PC-3 (cell line): Measurements from ENCODE around the gene RCSD1. TPM values are rescaled to one million over a fixed set of nuclear protein-coding genes. Genes with fewer than 3 reads are reported as not detected.

Experiments
- ATAC-seq: fragments of 200-7000 bp; cut with Tn5 transposase; 2 replicates; pipeline ENCODE4 v1.9.1; 2020; ENCODE audit warnings: mild to moderate bottlenecking, moderate library complexity
- BruUV-seq: library from RNA; stranded (reverse); fragments of 400-500 nt; replicated peaks from 2 replicates; lab custom pipeline; 2021; lab: Mats Ljungman, UMichigan
- CTCF ChIA-PET: fragments of 300-600 bp; sonication (Branson Sonifier 250); formaldehyde crosslinking; loops from one replicate; lab custom pipeline; 2022; ENCODE audit warnings: antibody characterized with exemption; lab: Charles Lee
- POLR2A ChIA-PET: fragments of 300-600 bp; sonication (Branson Sonifier 250); formaldehyde crosslinking; loops from one replicate; lab custom pipeline; 2022; ENCODE audit warnings: antibody characterized with exemption; ENCODE audit not compliant: unreplicated experiment; lab: Charles Lee
- DNase-seq: peaks from one replicate; pipeline ENCODE4 v3.0.0-alpha.2; 2015
- H2AFZ ChIP-seq: fragments of 300-600 bp; sonication (generic); 2 replicates; pipeline ENCODE4 v1.6.0; 2016; ENCODE audit warnings: antibody characterized with exemption, low read length
- H3F3A ChIP-seq: fragments of 300-600 bp; sonication (generic); one replicate; pipeline ENCODE4 v1.6.0; 2017; ENCODE audit warnings: antibody characterized with exemption, low read length, control low read depth, mild to moderate bottlenecking; ENCODE audit not compliant: unreplicated experiment
- H3K27ac ChIP-seq: fragments of 300-600 bp; sonication (generic); 2 replicates; pipeline ENCODE4 v1.5.1; 2016; ENCODE audit warnings: mild to moderate bottlenecking, low read length
- H3K27me3 ChIP-seq: fragments of 300-600 bp; sonication (generic); 2 replicates; pipeline ENCODE4 v1.6.1; 2016; ENCODE audit warnings: low read length, mixed read lengths
- H3K36me3 ChIP-seq: fragments of 300-600 bp; sonication (generic); 2 replicates; pipeline ENCODE4 v1.6.1; 2016; ENCODE audit warnings: low read depth, mixed run types, low read length, mixed read lengths
- H3K4me1 ChIP-seq: fragments of 300-600 bp; sonication (generic); 2 replicates; pipeline ENCODE4 v1.5.1; 2016; ENCODE audit warnings: low read length; ENCODE audit not compliant: insufficient read depth
- H3K4me2 ChIP-seq: fragments of 300-600 bp; sonication (generic); 2 replicates; pipeline ENCODE4 v1.6.0; 2016; ENCODE audit warnings: low read length
- H3K4me3 ChIP-seq: fragments of 300-600 bp; sonication (generic); 2 replicates; pipeline ENCODE4 v1.5.1; 2016; ENCODE audit warnings: mild to moderate bottlenecking, low read length, mixed read lengths
- H3K79me2 ChIP-seq: fragments of 300-600 bp; sonication (generic); 2 replicates; pipeline ENCODE4 v1.6.1; 2017; ENCODE audit warnings: low read length, mixed read lengths
- H3K9ac ChIP-seq: fragments of 300-600 bp; sonication (generic); 2 replicates; pipeline ENCODE4 v1.6.0; 2016; ENCODE audit warnings: mild to moderate bottlenecking, low read length
- H3K9me2 ChIP-seq: fragments of 300-600 bp; sonication (generic); replicated peaks from 2 replicates; pipeline ENCODE4 v1.6.1; 2016; ENCODE audit warnings: mixed run types, low read length, mixed read lengths
- H3K9me3 ChIP-seq: fragments of 300-600 bp; sonication (generic); 2 replicates; pipeline ENCODE4 v1.6.1; 2016; ENCODE audit warnings: low read length, mixed read lengths
- H4K20me1 ChIP-seq: fragments of 300-600 bp; sonication (generic); 2 replicates; pipeline ENCODE4 v1.6.1; 2016; ENCODE audit warnings: low read length, mixed read lengths
- CTCF ChIP-seq: fragments of 300-600 bp; sonication (generic); conservative IDR thresholded peaks from 2 replicates; pipeline ENCODE4 v1.5.1; 2017; ENCODE audit warnings: antibody characterized with exemption, low read depth, mild to moderate bottlenecking, low read length
- EZH2 ChIP-seq: fragments of 300-600 bp; sonication (generic); IDR thresholded peaks from one replicate; pipeline ENCODE4 v1.6.1; 2017; ENCODE audit warnings: antibody characterized with exemption, mild to moderate bottlenecking, low read length; ENCODE audit not compliant: unreplicated experiment
- EZH2phosphoT487 ChIP-seq: fragments of 300-600 bp; sonication (generic); IDR thresholded peaks from 2 replicates; pipeline ENCODE4 v1.6.1; 2018; ENCODE audit warnings: mild to moderate bottlenecking, antibody characterized with exemption, low read length, borderline replicate concordance
- intact Hi-C: fragments of 100-400 bp; cut with micrococcal nuclease; formaldehyde crosslinking; loops from 2 replicates; pipeline ENCODE4 v1.9.0; 2023
- total RNA-seq: library from RNA; depleted of rRNA; stranded (reverse); fragments of >200 nt; gene quantifications from 2 replicates; pipeline ENCODE4 v1.2.3, GENCODE V29; 2014

RCSD1 gene
- total RNA-seq, 1 experiment from 2014 or later = not detected

DNA sequence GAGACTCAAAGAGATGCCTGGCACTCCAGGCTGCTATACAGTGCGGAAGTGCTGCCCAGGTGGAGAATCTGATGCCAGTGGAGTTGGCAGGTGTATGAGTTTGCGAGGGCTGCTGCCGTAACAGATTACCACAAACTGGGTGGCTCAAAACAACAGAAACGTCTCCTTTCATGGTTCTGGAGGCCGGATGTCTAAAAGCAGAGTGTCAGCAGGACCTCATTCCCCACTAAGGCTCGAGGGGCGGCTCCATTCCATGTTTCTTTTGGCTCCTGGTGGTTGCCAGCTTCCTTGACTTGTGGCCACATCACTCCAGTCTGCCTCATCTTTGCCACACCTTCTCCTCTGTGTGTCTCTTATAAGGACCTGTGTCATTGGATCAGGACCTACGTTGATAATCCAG, 10.0 kb downstream of the RCSD1 start:
- H3K4me2 ChIP-seq = no peak overlapping the region
- ChIA-PET POLR2A (no interaction called here), CTCF (no interaction called here)
- no peaks in the 10 kb centered on the region for H3K9me3 ChIP-seq
- no peak for ATAC-seq
- H3K79me2 ChIP-seq = no peaks in the 10 kb centered on the region
- H3F3A ChIP-seq = no peaks in the 10 kb centered on the region
- H3K27ac ChIP-seq = no peak overlapping the region
- intact Hi-C loops = no loop called here
- H3K27me3 ChIP-seq = peaks cover 43% of the 10 kb centered on the region
- H3K36me3 ChIP-seq = no peaks in the 10 kb centered on the region
- no peak for TF ChIP-seq EZH2phosphoT487
- TF ChIP-seq EZH2 = no peak
- no peak for TF ChIP-seq CTCF
- no peak overlapping the region for H3K9ac ChIP-seq
- no peaks in the 10 kb centered on the region for H4K20me1 ChIP-seq
- H3K4me1 ChIP-seq = peaks cover under 1% of the 10 kb centered on the region; the same call in 1 of the 2 replicates
- H3K4me3 ChIP-seq = no peak overlapping the region
- no TSS peak for BruUV-seq
- H3K9me2 ChIP-seq = no peaks in the 10 kb centered on the region
- H2AFZ ChIP-seq = no peak overlapping the region
- no peak for DNase-seq

- H3K79me2 ChIP-seq = no peaks in the 10 kb centered on the region
- H2AFZ ChIP-seq = no peak overlapping the region
- POLR2A ChIA-PET = no interaction called here
- no peak for DNase-seq
- CTCF ChIA-PET = no interaction called here
- no peak for ATAC-seq
- intact Hi-C loops = no loop called here
- H3K9ac ChIP-seq = no peak overlapping the region
- no peak overlapping the region for H3K4me2 ChIP-seq
- no peaks in the 10 kb centered on the region for H3K36me3 ChIP-seq
- H3K9me3 ChIP-seq = no peaks in the 10 kb centered on the region
- no peak overlapping the region for H3K4me3 ChIP-seq
- no TSS peak for BruUV-seq
- H3K9me2 ChIP-seq = no peaks in the 10 kb centered on the region
- TF ChIP-seq CTCF = no peak
- TF ChIP-seq EZH2 = no peak
- TF ChIP-seq EZH2phosphoT487 = no peak
- no peaks in the 10 kb centered on the region for H4K20me1 ChIP-seq
- no peaks in the 10 kb centered on the region for H3F3A ChIP-seq
- H3K4me1 ChIP-seq = no peaks in the 10 kb centered on the region
- H3K27ac ChIP-seq = no peak overlapping the region
- peaks cover 48% of the 10 kb centered on the region for H3K27me3 ChIP-seq
These were observed 11.9 kb downstream of the RCSD1 start for GRCh38 chr1:167641786-167642500.

- CTCF ChIA-PET = no interaction called here
- Histone ChIP-seq H2AFZ (no peak overlapping the region), H3F3A (no peaks in the 10 kb centered on the region), H3K79me2 (no peaks in the 10 kb centered on the region), H3K36me3 (no peaks in the 10 kb centered on the region), H3K9me3 (no peaks in the 10 kb centered on the region), H3K27ac (no peak overlapping the region), H3K4me2 (no peak overlapping the region), H4K20me1 (no peaks in the 10 kb centered on the region), H3K9ac (no peak overlapping the region), H3K27me3 (peaks cover 48% of the 10 kb centered on the region), H3K4me3 (no peak overlapping the region), H3K9me2 (no peaks in the 10 kb centered on the region), H3K4me1 (no peaks in the 10 kb centered on the region)
- ATAC-seq (no peak), DNase-seq (no peak)
- intact Hi-C loops = no loop called here
- no peak for TF ChIP-seq EZH2
- no peak for TF ChIP-seq CTCF
- no peak for TF ChIP-seq EZH2phosphoT487
- no TSS peak for BruUV-seq
- POLR2A ChIA-PET = no interaction called here
These were observed 12.4 kb downstream of the RCSD1 start for GRCh38 chr1:167642501-167642826.
